HL-60 (cell line): Measurements from ENCODE around the gene PPP1R13L.
A peak's percentile ranks its signal among the peaks of the same experiment; 100 is the strongest.

Source experiments
- GABPA ChIP-seq: IDR thresholded peaks from 2 replicates; pipeline ENCODE4 v1.6.1; 2012; ENCODE audit warnings: low read depth
- POLR2AphosphoS5 ChIP-seq: IDR thresholded peaks from 2 replicates; pipeline ENCODE4 v1.6.1; 2012; ENCODE audit warnings: low read depth
- TF ChIP-seq, protein P1 (sequence below): IDR thresholded peaks from one replicate; pipeline ENCODE4 v1.5.1; 2011; ENCODE audit warnings: low read length, control low read depth, inconsistent platforms; ENCODE audit not compliant: insufficient read depth
- TF ChIP-seq, protein P2 (sequence below): IDR thresholded peaks from 2 replicates; pipeline ENCODE4 v1.6.1; 2012; ENCODE audit warnings: low read depth; ENCODE audit not compliant: insufficient replicate concordance

DNA sequence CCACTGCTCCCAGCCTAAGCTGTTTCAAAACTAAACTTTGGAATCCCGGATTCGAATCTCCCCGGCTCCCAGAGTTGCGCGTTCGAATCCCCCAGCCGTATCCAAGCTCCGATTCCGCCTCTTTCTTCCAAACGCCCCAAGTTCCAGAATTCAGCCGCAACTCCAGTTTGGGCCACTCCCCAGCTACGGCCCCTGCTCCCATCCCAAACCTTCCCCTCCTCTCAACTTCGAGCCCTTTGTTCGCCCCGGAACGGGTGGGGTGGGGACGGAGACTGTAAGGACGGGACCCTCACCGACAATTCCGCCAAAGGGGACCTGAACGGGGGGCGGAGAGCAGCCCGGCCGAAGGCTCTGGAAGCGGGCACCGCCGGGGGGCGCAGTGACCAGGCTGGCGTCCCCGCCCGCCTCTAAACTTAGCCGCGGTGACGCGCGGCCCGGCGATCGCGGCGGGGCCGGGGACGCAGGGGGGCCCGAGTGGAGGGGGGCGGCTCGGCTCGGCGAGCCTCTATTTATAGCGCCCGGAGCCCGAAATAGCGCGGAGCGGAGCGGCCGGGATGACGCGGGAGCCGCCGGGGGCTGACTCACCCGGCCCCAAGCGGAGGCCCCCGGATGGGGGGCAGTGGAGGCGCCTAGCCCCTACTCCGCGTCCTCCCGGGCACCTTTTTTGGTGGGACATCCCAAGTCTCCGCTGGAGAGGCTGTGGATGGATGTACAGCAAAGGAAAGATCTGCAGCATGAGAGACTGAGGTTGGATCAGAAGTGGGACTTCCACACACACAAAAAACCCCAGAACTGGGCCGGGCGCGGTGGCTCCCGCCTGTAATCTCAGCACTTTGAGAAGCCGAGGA, 23.7 kb upstream of the PPP1R13L start:
- TF ChIP-seq, protein P1, sequence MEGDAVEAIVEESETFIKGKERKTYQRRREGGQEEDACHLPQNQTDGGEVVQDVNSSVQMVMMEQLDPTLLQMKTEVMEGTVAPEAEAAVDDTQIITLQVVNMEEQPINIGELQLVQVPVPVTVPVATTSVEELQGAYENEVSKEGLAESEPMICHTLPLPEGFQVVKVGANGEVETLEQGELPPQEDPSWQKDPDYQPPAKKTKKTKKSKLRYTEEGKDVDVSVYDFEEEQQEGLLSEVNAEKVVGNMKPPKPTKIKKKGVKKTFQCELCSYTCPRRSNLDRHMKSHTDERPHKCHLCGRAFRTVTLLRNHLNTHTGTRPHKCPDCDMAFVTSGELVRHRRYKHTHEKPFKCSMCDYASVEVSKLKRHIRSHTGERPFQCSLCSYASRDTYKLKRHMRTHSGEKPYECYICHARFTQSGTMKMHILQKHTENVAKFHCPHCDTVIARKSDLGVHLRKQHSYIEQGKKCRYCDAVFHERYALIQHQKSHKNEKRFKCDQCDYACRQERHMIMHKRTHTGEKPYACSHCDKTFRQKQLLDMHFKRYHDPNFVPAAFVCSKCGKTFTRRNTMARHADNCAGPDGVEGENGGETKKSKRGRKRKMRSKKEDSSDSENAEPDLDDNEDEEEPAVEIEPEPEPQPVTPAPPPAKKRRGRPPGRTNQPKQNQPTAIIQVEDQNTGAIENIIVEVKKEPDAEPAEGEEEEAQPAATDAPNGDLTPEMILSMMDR = peak; percentile 3
- TF ChIP-seq, protein P2, sequence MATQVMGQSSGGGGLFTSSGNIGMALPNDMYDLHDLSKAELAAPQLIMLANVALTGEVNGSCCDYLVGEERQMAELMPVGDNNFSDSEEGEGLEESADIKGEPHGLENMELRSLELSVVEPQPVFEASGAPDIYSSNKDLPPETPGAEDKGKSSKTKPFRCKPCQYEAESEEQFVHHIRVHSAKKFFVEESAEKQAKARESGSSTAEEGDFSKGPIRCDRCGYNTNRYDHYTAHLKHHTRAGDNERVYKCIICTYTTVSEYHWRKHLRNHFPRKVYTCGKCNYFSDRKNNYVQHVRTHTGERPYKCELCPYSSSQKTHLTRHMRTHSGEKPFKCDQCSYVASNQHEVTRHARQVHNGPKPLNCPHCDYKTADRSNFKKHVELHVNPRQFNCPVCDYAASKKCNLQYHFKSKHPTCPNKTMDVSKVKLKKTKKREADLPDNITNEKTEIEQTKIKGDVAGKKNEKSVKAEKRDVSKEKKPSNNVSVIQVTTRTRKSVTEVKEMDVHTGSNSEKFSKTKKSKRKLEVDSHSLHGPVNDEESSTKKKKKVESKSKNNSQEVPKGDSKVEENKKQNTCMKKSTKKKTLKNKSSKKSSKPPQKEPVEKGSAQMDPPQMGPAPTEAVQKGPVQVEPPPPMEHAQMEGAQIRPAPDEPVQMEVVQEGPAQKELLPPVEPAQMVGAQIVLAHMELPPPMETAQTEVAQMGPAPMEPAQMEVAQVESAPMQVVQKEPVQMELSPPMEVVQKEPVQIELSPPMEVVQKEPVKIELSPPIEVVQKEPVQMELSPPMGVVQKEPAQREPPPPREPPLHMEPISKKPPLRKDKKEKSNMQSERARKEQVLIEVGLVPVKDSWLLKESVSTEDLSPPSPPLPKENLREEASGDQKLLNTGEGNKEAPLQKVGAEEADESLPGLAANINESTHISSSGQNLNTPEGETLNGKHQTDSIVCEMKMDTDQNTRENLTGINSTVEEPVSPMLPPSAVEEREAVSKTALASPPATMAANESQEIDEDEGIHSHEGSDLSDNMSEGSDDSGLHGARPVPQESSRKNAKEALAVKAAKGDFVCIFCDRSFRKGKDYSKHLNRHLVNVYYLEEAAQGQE = no peak
- TF ChIP-seq POLR2AphosphoS5 (no peak), GABPA (no peak)
